C4-2B (cell line): ENCODE data around the gene HIP1.
A peak's percentile ranks its signal among the peaks of the same experiment; 100 is the strongest.
"Not testable (repeated sequence)": the region's sequence is repeated elsewhere in the genome, so short reads cannot be mapped to it uniquely, and the experiment has no call there.

Experiments
- H3K27ac ChIP-seq: fragments of 450-650 bp; 2 replicates; pipeline ENCODE4 v1.5.1; 2017
- CTCF ChIP-seq: fragments of 450-650 bp; conservative IDR thresholded peaks from 2 replicates; pipeline ENCODE4 v1.5.1; 2017; ENCODE audit warnings: mild to moderate bottlenecking
- ZFX ChIP-seq: fragments of 450-650 bp; IDR thresholded peaks from 2 replicates; pipeline ENCODE4 v1.6.1; 2017

Gene HIP1

GRCh38 chr7:75722373-75722772, 16.4 kb downstream of the HIP1 start:
- H3K27ac ChIP-seq, result no peak overlapping the region
- TF ChIP-seq ZFX (no peak), CTCF (no peak)

- not testable (repeated sequence) for H3K27ac ChIP-seq
Observed at GRCh38 chr7:75721922-75722321, 16.8 kb downstream of the HIP1 start.

GRCh38 chr7:75721426-75721825, 17.3 kb downstream of the HIP1 start:
- no peak for TF ChIP-seq CTCF
- no peak for TF ChIP-seq ZFX
- no peak overlapping the region for H3K27ac ChIP-seq

- H3K27ac ChIP-seq, result no peak overlapping the region
- TF ChIP-seq ZFX, result no peak
- TF ChIP-seq CTCF, result no peak
Observed at GRCh38 chr7:75719626-75720025, 19.1 kb downstream of the HIP1 start.

GRCh38 chr7:75718390-75719031, 20.2 kb downstream of the HIP1 start:
- peak overlapping the region; percentile 9; the same call in 1 of the 2 replicates for H3K27ac ChIP-seq
- TF ChIP-seq CTCF, result no peak
- TF ChIP-seq ZFX, result no peak

GRCh38 chr7:75717746-75718145, 21.0 kb downstream of the HIP1 start:
- not testable (repeated sequence) for H3K27ac ChIP-seq

GRCh38 chr7:75716992-75717626, 21.6 kb downstream of the HIP1 start:
- TF ChIP-seq ZFX (no peak), CTCF (no peak)
- H3K27ac ChIP-seq, result no peak overlapping the region

GRCh38 chr7:75715864-75716263, 22.9 kb downstream of the HIP1 start:
- TF ChIP-seq ZFX (no peak), CTCF (no peak)
- H3K27ac ChIP-seq, result no peak overlapping the region
